K562 (cell line): ENCODE data around the gene RBM28. TPM values are rescaled to one million over a fixed set of nuclear protein-coding genes. Genes with fewer than 3 reads are reported as not detected.

Experiments used
- ATAC-seq: fragments of 200-7000 bp; cut with Tn5 transposase; 3 replicates; pipeline ENCODE4 v1.9.1; 2020; ENCODE audit warnings: moderate library complexity
- BruUV-seq: library from RNA; stranded (reverse); fragments of 400-500 nt; replicated peaks from 2 replicates; lab custom pipeline; 2021; lab: Mats Ljungman, UMichigan
- CTCF ChIA-PET: fragments of 300-600 bp; formaldehyde crosslinking; extraction: SDS; loops from one replicate; lab custom pipeline; 2021; ENCODE audit warnings: low intra/inter-chr PET ratio; lab: Yijun Ruan, JAX
- POLR2A ChIA-PET: fragments of 300-600, 350-650 bp; sonication (Branson Sonifier 250); formaldehyde crosslinking; extraction: SDS; loops from one replicate; lab custom pipeline; 2021; ENCODE audit warnings: antibody characterized with exemption, inconsistent platforms; lab: Yijun Ruan, JAX
- DNase-seq, 4 experiments: peaks; one replicate each; pipeline versions ENCODE4 v3.0.0 to v3.0.0-alpha.2; 2011 to 2018; ENCODE audit warnings: low spot score in 3 of 4, mixed read lengths in 3 of 4; ENCODE audit errors: extremely low read depth in 1 of 4
- FAIRE-seq: peaks from 2 replicates; lab custom pipeline; 2011; peaks lifted over from hg19 to GRCh38; lab: Jason Lieb, UNC
- H2AFZ ChIP-seq: 2 replicates; pipeline ENCODE4 v1.6.0; 2011; ENCODE audit warnings: low read depth, low read length, control low read depth, inconsistent platforms
- H3K27ac ChIP-seq: fragments of 200-600 bp; 3 replicates; pipeline ENCODE4 v1.8.0; 2011; ENCODE audit warnings: low read depth, mild to moderate bottlenecking, control low read depth, inconsistent platforms, low read length, moderate library complexity, mixed read lengths; ENCODE audit errors: extremely low read depth
- H3K27me3 ChIP-seq, 2 experiments: fragments of 300-600 bp in 1 of 2; 2 replicates in 1 of 2; 3 replicates in 1 of 2; pipeline versions ENCODE4 v1.6.0 to v1.8.0; 2011; ENCODE audit warnings: inconsistent platforms in 2 of 2, low read length in 2 of 2, mild to moderate bottlenecking in 1 of 2, mixed read lengths in 1 of 2, moderate library complexity in 1 of 2; ENCODE audit not compliant: control insufficient read depth in 2 of 2, insufficient read depth in 2 of 2
- H3K36me3 ChIP-seq: fragments of 300-600 bp; 3 replicates; pipeline ENCODE4 v1.8.0; 2011; ENCODE audit warnings: mild to moderate bottlenecking, low read length, inconsistent platforms; ENCODE audit not compliant: control insufficient read depth, insufficient read depth
- H3K4me1 ChIP-seq, 2 experiments: fragments of 200-600 bp in 1 of 2; replicated peaks in 1 of 2; 2 replicates in 1 of 2; 3 replicates in 1 of 2; pipeline versions ENCODE4 v1.5.1 to v1.8.0; 2011; ENCODE audit warnings: inconsistent platforms in 2 of 2, low read length in 2 of 2, mild to moderate bottlenecking in 1 of 2, mixed read lengths in 1 of 2, moderate library complexity in 1 of 2; ENCODE audit not compliant: control insufficient read depth in 2 of 2, insufficient read depth in 2 of 2
- H3K4me2 ChIP-seq: 2 replicates; pipeline ENCODE4 v1.6.1; 2011; ENCODE audit warnings: low read length, control low read depth, inconsistent platforms, mixed read lengths; ENCODE audit not compliant: insufficient read depth
- H3K4me3 ChIP-seq: fragments of 200-600 bp; sonication (generic), shearing (Covaris generic); 2 replicates; pipeline ENCODE4 v1.5.1; 2016; ENCODE audit warnings: control low read depth, inconsistent platforms
- H3K79me2 ChIP-seq: fragments of 200-600 bp; 3 replicates; pipeline ENCODE4 v1.8.0; 2011; ENCODE audit warnings: low read length, inconsistent platforms; ENCODE audit not compliant: control insufficient read depth, insufficient read depth
- H3K9ac ChIP-seq, 2 experiments: 2 replicates each; pipeline versions ENCODE4 v1.6.0 to v1.6.1; 2011; ENCODE audit warnings: low read depth in 2 of 2, low read length in 2 of 2, control low read depth in 1 of 2, inconsistent platforms in 1 of 2, mild to moderate bottlenecking in 1 of 2, mixed read lengths in 1 of 2; ENCODE audit not compliant: insufficient read depth in 1 of 2
- H3K9me1 ChIP-seq: one replicate; pipeline ENCODE4 v1.6.0; 2011; ENCODE audit warnings: inconsistent platforms, mild to moderate bottlenecking, low read length, moderate library complexity; ENCODE audit not compliant: control insufficient read depth, insufficient read depth
- H3K9me3 ChIP-seq: replicated peaks from 2 replicates; pipeline ENCODE4 v1.5.1; 2011; ENCODE audit warnings: low read depth, low read length, inconsistent platforms; ENCODE audit not compliant: control insufficient read depth, insufficient read depth
- H4K20me1 ChIP-seq: replicated peaks from 2 replicates; pipeline ENCODE4 v1.6.1; 2011; ENCODE audit warnings: low read length, inconsistent platforms, mixed read lengths; ENCODE audit not compliant: control insufficient read depth, insufficient read depth
- EHMT2 ChIP-seq: fragments of 450-650 bp; IDR thresholded peaks from 2 replicates; pipeline ENCODE4 v1.6.1; 2018; ENCODE audit warnings: antibody characterized with exemption
- ELK3 ChIP-seq: fragments of 450-650 bp; formaldehyde crosslinking; IDR thresholded peaks from 2 replicates; pipeline ENCODE4 v1.4.0; 2020; ENCODE audit warnings: mild to moderate bottlenecking
- SP1 ChIP-seq: sonication (generic); formaldehyde crosslinking; IDR thresholded peaks from 2 replicates; pipeline ENCODE4 v1.8.1; 2022; ENCODE audit warnings: mild to moderate bottlenecking, missing genetic modification reagents
- THAP7 ChIP-seq: fragments of 250-450 bp; sonication (Bioruptor Pico); IDR thresholded peaks from 2 replicates; pipeline ENCODE4 v1.5.0; 2021
- U2AF1 ChIP-seq: fragments of 200-400 bp; formaldehyde crosslinking; optimal IDR thresholded peaks from 2 replicates; pipeline ENCODE3; 2017; ENCODE audit warnings: mild to moderate bottlenecking, low read depth, low read length, moderate library complexity
- ZBTB12 ChIP-seq: fragments of 250-450 bp; sonication (Bioruptor Pico); IDR thresholded peaks from 2 replicates; pipeline ENCODE4 v1.4.0; 2020
- ZNF41 ChIP-seq: fragments of 250-450 bp; sonication (Bioruptor Pico); conservative IDR thresholded peaks from 2 replicates; pipeline ENCODE4 v1.4.0; 2020; ENCODE audit warnings: mild to moderate bottlenecking
- WGBS: fragments of 100-300 bp; shearing (Covaris generic); methylation state at CpG from one replicate; pipeline ENCODE4 v1.1.6; 2016; ENCODE audit warnings: low coverage, mixed read lengths; ENCODE audit not compliant: insufficient coverage; ENCODE audit errors: missing lambda C conversion rate; 5-methylcytosine and 5-hydroxymethylcytosine counted together
- in situ Hi-C: fragments of 300-500 bp; cut with MboI; formaldehyde crosslinking; loops from 4 replicates; pipeline ENCODE4 v1.15.0; 2018; ENCODE audit warnings: inconsistent platforms, mixed read lengths
- intact Hi-C: fragments of 100-400 bp; cut with micrococcal nuclease; formaldehyde crosslinking; loops from 2 replicates; pipeline ENCODE4 v1.14.2; 2022
- polyA plus RNA-seq, 8 experiments: library from polyadenylated mRNA; depleted of rRNA in 4 of 8; stranded (reverse) in 5 of 8; unstranded in 3 of 8; fragments of >200 nt; fragmentation: Nextera tagmentation in 2 of 8; fragmentation: Illumina TruSeq in 1 of 8; extraction: Ambion mirVana in 2 of 8; extraction: Trizol in 1 of 8; gene quantifications; 2 replicates each; pipeline versions ENCODE4 v1.2.1 to v1.2.3, GENCODE V29; 2011 to 2014; ENCODE audit warnings: inconsistent platforms in 1 of 8, missing spikeins in 1 of 8
- total RNA-seq, 7 experiments: library from RNA; depleted of rRNA in 6 of 7; stranded (reverse); fragments of >200 nt in 6 of 7; fragmentation: Illumina TruSeq in 2 of 7; extraction: Trizol in 2 of 7; gene quantifications; 2 replicates each; pipeline versions ENCODE4 v1.2.1 to v1.2.3, GENCODE V29; 2011 to 2021; ENCODE audit warnings: low replicate concordance in 1 of 7
- TF ChIP-seq, protein P1 (sequence below): sonication (generic); formaldehyde crosslinking; IDR thresholded peaks from 2 replicates; pipeline ENCODE4 v1.8.0; 2022; ENCODE audit warnings: missing genetic modification reagents, mild to moderate bottlenecking, borderline replicate concordance

The RBM28 gene
- total and polyA plus RNA-seq, 9 of the 15 experiments (the other 6 are each of a cell fraction or from before 2014, with no cell fraction given), result 65.8 to 213 (median 138) TPM

GRCh38 chr7:128257458-128257857, 86.2 kb downstream of the RBM28 start:
- DNase-seq (no peak), ATAC-seq (no peak), FAIRE-seq (no peak)
- Histone ChIP-seq H3K4me1 (peaks cover 3 to 4% of the 10 kb centered on the region in 2 experiments; a peak in 3 of 5 replicates), H3K27ac (no peak overlapping the region), H3K79me2 (no peaks in the 10 kb centered on the region), H3K9me1 (no peaks in the 10 kb centered on the region), H3K4me2 (no peak overlapping the region), H3K4me3 (no peak overlapping the region), H3K27me3 (peaks cover 4 to 46% of the 10 kb centered on the region in 2 experiments; a peak in 3 of 5 replicates), H3K36me3 (no peaks in the 10 kb centered on the region), H2AFZ (no peak overlapping the region), H3K9me3 (no peaks in the 10 kb centered on the region), H4K20me1 (no peaks in the 10 kb centered on the region), H3K9ac (no peak overlapping the region)
- ChIA-PET CTCF (no interaction called here), POLR2A (interaction anchor here (0.8 kb wide), 1 partner anchor 9 kb away, joined by 4 read pairs; no protein-coding TSS in a partner anchor)
- in situ Hi-C loops (no loop called here), intact Hi-C loops (no loop called here)
- no TSS peak for BruUV-seq
- whole genome bisulfite sequencing, result 26% methylated on average over 14 of the region's 14 CpGs
- TF ChIP-seq THAP7 (CRISPR knock-in tag) (no peak), ZNF41 (CRISPR knock-in tag) (no peak), SP1 (CRISPR knock-in tag) (no peak)

GRCh38 chr7:128255271-128255670, 88.4 kb downstream of the RBM28 start:
- peaks cover 2 to 3% of the 10 kb centered on the region in 2 experiments; a peak in 3 of 5 replicates for H3K4me1 ChIP-seq
- intact Hi-C loops, result no loop called here
- ATAC-seq (no peak), FAIRE-seq (no peak), DNase-seq (no peak)
- ChIA-PET POLR2A (interaction anchor here (0.5 to 0.9 kb wide), 4 partner anchors 8 to 782 kb away, joined by 3 to 4 read pairs (median 4); no protein-coding TSS in a partner anchor), CTCF (interaction anchor here (0.6 kb wide), 1 partner anchor 137 kb away, joined by 3 read pairs; no protein-coding TSS in a partner anchor)
- WGBS, result 0% methylated on average over 2 of the region's 2 CpGs
- H4K20me1 ChIP-seq, result no peaks in the 10 kb centered on the region
- no TSS peak for BruUV-seq
- no peaks in the 10 kb centered on the region for H3K36me3 ChIP-seq
- no peaks in the 10 kb centered on the region for H3K9me1 ChIP-seq
- H3K27ac ChIP-seq, result no peak overlapping the region
- H3K9ac ChIP-seq, result no peak overlapping the region
- no peak overlapping the region for H2AFZ ChIP-seq
- H3K4me3 ChIP-seq, result no peak overlapping the region
- H3K9me3 ChIP-seq, result no peaks in the 10 kb centered on the region
- peaks cover 10 to 54% of the 10 kb centered on the region in 2 experiments; a peak in 4 of 5 replicates for H3K27me3 ChIP-seq
- no peaks in the 10 kb centered on the region for H3K79me2 ChIP-seq
- H3K4me2 ChIP-seq, result no peak overlapping the region
- in situ Hi-C loops, result no loop called here
- TF ChIP-seq ZBTB12 (CRISPR knock-in tag) (no peak), U2AF1 (no peak), EHMT2 (no peak), ELK3 (CRISPR knock-in tag) (no peak)
- TF ChIP-seq, protein P1, sequence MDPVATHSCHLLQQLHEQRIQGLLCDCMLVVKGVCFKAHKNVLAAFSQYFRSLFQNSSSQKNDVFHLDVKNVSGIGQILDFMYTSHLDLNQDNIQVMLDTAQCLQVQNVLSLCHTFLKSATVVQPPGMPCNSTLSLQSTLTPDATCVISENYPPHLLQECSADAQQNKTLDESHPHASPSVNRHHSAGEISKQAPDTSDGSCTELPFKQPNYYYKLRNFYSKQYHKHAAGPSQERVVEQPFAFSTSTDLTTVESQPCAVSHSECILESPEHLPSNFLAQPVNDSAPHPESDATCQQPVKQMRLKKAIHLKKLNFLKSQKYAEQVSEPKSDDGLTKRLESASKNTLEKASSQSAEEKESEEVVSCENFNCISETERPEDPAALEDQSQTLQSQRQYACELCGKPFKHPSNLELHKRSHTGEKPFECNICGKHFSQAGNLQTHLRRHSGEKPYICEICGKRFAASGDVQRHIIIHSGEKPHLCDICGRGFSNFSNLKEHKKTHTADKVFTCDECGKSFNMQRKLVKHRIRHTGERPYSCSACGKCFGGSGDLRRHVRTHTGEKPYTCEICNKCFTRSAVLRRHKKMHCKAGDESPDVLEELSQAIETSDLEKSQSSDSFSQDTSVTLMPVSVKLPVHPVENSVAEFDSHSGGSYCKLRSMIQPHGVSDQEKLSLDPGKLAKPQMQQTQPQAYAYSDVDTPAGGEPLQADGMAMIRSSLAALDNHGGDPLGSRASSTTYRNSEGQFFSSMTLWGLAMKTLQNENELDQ, result no peak
